ENCODE measurements around the gene CRACR2B.

CRACR2B gene

DNA sequence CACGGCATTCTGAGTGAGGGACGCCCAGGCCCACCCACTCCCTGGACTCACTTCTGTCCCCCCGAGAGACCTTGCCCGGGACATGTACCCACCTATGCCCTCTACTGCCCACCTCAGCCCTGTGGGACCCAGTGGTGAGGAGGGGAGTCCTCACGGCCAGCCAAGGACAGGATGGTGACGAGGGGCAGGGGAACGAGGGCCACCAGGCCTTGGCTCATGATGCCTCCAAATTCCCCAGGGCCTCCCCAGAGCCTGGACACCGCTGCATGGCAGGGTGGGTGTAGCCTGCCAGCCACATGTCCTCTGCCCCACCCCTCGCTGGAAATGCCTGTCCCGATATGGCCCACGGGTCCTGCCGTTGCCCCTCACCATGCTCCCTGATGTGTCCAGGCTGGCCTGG lies 41.1 kb downstream of the CRACR2B start:
- no peaks in the 10 kb centered on the region for H3K27me3 ChIP-seq (replicated peaks; ENCODE audit: control insufficient read depth, insufficient read depth, low read length, poor library complexity, severe bottlenecking)
- no peak overlapping the region for H3K4me3 ChIP-seq (ENCODE audit: insufficient read depth, low read depth, low read length, poor library complexity, severe bottlenecking)
- no peak for DNase-seq
- no peaks in the 10 kb centered on the region for H3K9me3 ChIP-seq (ENCODE audit: control insufficient read depth, low read length)
- no peaks in the 10 kb centered on the region for H3K4me1 ChIP-seq (ENCODE audit: control insufficient read depth, insufficient read depth, low read length, poor library complexity, severe bottlenecking)
- no peak overlapping the region for H3K27ac ChIP-seq (ENCODE audit: insufficient read depth, low read length, poor library complexity, severe bottlenecking)
- no peaks in the 10 kb centered on the region for H3K36me3 ChIP-seq (ENCODE audit: control insufficient read depth, insufficient read depth, low read length)

DNA sequence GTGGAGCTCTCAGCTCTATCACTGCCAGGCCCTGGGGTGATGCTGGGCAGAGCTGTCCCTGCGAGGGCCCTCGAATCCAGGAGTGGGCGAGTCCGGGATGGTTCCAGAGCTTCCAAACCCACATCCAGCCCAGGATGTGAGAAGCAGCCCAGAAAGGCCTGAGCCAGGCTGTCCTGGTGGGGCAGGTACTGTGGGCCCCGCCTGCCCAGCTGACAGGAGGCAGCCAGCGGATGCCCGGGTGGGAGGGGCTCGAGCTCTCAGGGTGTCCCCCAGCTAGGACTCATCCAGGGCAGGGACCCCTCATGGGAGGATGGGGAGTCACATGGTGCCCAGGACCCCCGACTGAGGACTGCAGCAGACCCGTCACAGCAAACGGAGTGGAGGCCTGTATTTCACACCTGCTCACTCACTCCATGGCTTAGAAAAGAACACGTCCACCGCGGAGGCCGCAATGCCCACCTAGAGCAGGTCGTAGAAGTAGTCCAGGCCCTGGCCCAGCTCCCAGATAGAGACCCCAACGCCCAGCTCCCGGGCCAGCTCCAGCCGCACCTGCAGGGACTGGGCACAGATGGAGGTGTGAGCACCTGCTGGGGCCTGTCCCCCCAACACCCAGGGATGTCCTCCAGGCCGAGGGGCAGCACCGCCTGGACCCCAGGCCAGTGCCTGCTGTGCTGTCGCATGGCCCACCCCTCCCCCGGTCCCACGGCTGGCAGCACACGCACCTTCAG lies 41.8 kb downstream of the CRACR2B start:
- no peak for DNase-seq
- Histone ChIP-seq H3K27ac (ENCODE audit: insufficient read depth, low read length, poor library complexity, severe bottlenecking) (no peak overlapping the region), H3K4me3 (ENCODE audit: insufficient read depth, low read depth, low read length, poor library complexity, severe bottlenecking) (no peak overlapping the region), H3K4me1 (ENCODE audit: control insufficient read depth, insufficient read depth, low read length, poor library complexity, severe bottlenecking) (no peaks in the 10 kb centered on the region), H3K27me3 (replicated peaks; ENCODE audit: control insufficient read depth, insufficient read depth, low read length, poor library complexity, severe bottlenecking) (no peaks in the 10 kb centered on the region), H3K36me3 (ENCODE audit: control insufficient read depth, insufficient read depth, low read length) (no peaks in the 10 kb centered on the region), H3K9me3 (ENCODE audit: control insufficient read depth, low read length) (no peaks in the 10 kb centered on the region)

DNA sequence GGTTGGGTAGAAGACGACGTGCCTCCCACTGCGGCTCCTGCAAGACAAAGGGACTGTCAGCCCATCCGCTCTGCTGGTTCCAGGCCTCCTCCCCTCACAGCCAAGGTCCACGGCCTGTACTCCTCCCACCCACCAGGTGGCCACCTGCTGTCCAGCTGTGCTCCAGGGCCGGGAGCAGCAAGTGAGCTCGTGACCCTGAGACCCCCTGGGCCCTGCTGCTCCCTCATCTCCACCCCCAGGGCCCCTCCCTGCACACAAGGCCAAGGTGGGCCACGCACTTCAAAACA lies 42.4 kb downstream of the CRACR2B start:
- H3K27ac ChIP-seq (ENCODE audit: insufficient read depth, low read length, poor library complexity, severe bottlenecking): no peak overlapping the region
- no peaks in the 10 kb centered on the region for H3K4me1 ChIP-seq (ENCODE audit: control insufficient read depth, insufficient read depth, low read length, poor library complexity, severe bottlenecking)
- no peaks in the 10 kb centered on the region for H3K9me3 ChIP-seq (ENCODE audit: control insufficient read depth, low read length)
- no peaks in the 10 kb centered on the region for H3K36me3 ChIP-seq (ENCODE audit: control insufficient read depth, insufficient read depth, low read length)
- no peak overlapping the region for H3K4me3 ChIP-seq (ENCODE audit: insufficient read depth, low read depth, low read length, poor library complexity, severe bottlenecking)
- no peak for DNase-seq
- H3K27me3 ChIP-seq (replicated peaks; ENCODE audit: control insufficient read depth, insufficient read depth, low read length, poor library complexity, severe bottlenecking): no peaks in the 10 kb centered on the region

DNA sequence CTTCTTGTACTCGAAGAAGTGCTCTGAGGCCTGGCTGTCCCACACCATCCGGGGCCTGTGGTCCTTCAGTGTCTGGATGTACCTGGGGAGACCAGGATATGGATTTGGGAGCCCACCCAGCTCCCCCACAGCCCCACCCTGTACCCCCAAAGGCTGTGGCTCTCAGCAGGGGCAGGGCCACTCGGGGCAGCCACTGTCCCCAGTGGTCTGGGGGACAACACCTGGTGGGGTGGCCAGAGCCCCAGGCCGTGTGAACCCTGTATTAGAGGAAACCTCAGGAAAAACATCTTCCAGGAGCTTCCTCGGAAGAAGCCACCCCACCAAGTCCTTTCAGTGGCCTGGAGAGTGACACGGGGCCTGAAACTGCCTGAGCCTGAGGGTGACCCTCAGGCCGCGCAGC lies 42.7 kb downstream of the CRACR2B start:
- Histone ChIP-seq H3K4me3 (ENCODE audit: insufficient read depth, low read depth, low read length, poor library complexity, severe bottlenecking) (no peak overlapping the region), H3K27me3 (replicated peaks; ENCODE audit: control insufficient read depth, insufficient read depth, low read length, poor library complexity, severe bottlenecking) (no peaks in the 10 kb centered on the region), H3K27ac (ENCODE audit: insufficient read depth, low read length, poor library complexity, severe bottlenecking) (no peak overlapping the region), H3K9me3 (ENCODE audit: control insufficient read depth, low read length) (no peaks in the 10 kb centered on the region), H3K4me1 (ENCODE audit: control insufficient read depth, insufficient read depth, low read length, poor library complexity, severe bottlenecking) (no peaks in the 10 kb centered on the region), H3K36me3 (ENCODE audit: control insufficient read depth, insufficient read depth, low read length) (peaks cover under 1% of the 10 kb centered on the region)
- no peak for DNase-seq

DNA sequence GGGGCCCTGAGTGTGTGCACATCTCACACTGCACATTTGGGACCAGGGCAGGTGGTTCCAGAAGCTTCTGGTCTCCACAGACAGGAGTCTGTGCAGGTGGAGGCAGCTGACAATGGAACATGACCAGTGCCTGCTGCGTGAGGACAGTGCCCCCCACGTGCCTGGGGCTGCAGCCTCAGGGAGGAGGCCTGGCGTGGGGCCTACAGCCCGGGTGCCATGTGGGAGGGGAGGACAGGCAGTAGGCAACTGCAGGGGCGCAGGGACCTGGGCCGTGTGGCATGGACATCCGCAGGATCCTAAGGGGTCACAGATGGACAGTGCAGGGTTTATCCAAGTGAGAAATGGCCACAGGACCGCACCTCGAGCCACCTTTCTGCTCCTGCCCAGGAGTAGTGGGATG lies 43.8 kb downstream of the CRACR2B start:
- Histone ChIP-seq H3K27me3 (replicated peaks; ENCODE audit: control insufficient read depth, insufficient read depth, low read length, poor library complexity, severe bottlenecking) (no peaks in the 10 kb centered on the region), H3K4me1 (ENCODE audit: control insufficient read depth, insufficient read depth, low read length, poor library complexity, severe bottlenecking) (no peaks in the 10 kb centered on the region), H3K9me3 (ENCODE audit: control insufficient read depth, low read length) (no peaks in the 10 kb centered on the region), H3K4me3 (ENCODE audit: insufficient read depth, low read depth, low read length, poor library complexity, severe bottlenecking) (no peak overlapping the region), H3K27ac (ENCODE audit: insufficient read depth, low read length, poor library complexity, severe bottlenecking) (no peak overlapping the region), H3K36me3 (ENCODE audit: control insufficient read depth, insufficient read depth, low read length) (peaks cover 5% of the 10 kb centered on the region)
- no peak for DNase-seq

DNA sequence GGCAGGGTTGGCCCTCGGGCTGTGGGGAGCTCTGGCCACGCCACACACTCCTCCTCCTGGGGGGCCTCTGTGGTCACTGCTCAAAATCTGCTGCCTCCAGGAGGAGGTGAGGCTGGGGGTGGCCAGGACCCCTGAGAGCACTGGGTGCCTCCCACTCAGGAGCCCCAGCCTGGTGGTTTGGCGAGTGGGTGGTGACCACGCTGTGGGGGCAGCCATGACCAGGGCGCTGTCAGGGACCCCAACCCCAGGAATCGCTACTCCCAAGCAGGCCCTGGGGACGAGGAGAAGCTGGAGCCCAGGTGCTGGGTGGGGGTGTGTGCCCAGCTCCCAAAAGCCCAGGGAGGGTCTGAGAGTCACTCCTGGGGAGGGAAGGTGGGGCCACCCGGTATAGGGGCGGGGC lies 45.1 kb downstream of the CRACR2B start:
- Histone ChIP-seq H3K4me3 (ENCODE audit: insufficient read depth, low read depth, low read length, poor library complexity, severe bottlenecking) (no peak overlapping the region), H3K27ac (ENCODE audit: insufficient read depth, low read length, poor library complexity, severe bottlenecking) (no peak overlapping the region), H3K27me3 (replicated peaks; ENCODE audit: control insufficient read depth, insufficient read depth, low read length, poor library complexity, severe bottlenecking) (no peaks in the 10 kb centered on the region), H3K9me3 (ENCODE audit: control insufficient read depth, low read length) (no peaks in the 10 kb centered on the region), H3K36me3 (ENCODE audit: control insufficient read depth, insufficient read depth, low read length) (peaks cover 5% of the 10 kb centered on the region), H3K4me1 (ENCODE audit: control insufficient read depth, insufficient read depth, low read length, poor library complexity, severe bottlenecking) (no peaks in the 10 kb centered on the region)
- no peak for DNase-seq

DNA sequence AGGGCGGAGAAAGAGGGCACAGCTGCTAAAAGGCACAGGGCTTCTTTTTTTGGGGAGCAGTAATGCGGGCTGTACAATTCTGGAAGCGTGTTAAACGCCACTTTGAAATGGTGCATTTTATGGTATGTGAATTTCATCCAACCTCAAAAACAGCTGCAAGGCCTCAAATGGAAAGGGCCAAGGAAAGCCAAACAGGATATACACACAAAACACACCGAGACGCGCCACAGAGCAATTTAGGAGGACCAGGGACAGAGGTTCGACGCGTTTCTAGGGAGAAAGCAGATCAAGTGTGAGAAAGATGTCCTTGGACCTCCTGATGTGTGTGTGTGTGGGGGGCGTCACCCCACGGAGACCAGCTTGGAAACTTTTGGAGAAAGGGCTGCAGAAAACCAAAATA lies 46.0 kb downstream of the CRACR2B start:
- H3K27ac ChIP-seq (ENCODE audit: insufficient read depth, low read length, poor library complexity, severe bottlenecking): no peak overlapping the region
- no peaks in the 10 kb centered on the region for H3K9me3 ChIP-seq (ENCODE audit: control insufficient read depth, low read length)
- H3K4me3 ChIP-seq (ENCODE audit: insufficient read depth, low read depth, low read length, poor library complexity, severe bottlenecking): no peak overlapping the region
- peaks cover 5% of the 10 kb centered on the region for H3K36me3 ChIP-seq (ENCODE audit: control insufficient read depth, insufficient read depth, low read length)
- H3K27me3 ChIP-seq (replicated peaks; ENCODE audit: control insufficient read depth, insufficient read depth, low read length, poor library complexity, severe bottlenecking): no peaks in the 10 kb centered on the region
- no peaks in the 10 kb centered on the region for H3K4me1 ChIP-seq (ENCODE audit: control insufficient read depth, insufficient read depth, low read length, poor library complexity, severe bottlenecking)
- no peak for DNase-seq

DNA sequence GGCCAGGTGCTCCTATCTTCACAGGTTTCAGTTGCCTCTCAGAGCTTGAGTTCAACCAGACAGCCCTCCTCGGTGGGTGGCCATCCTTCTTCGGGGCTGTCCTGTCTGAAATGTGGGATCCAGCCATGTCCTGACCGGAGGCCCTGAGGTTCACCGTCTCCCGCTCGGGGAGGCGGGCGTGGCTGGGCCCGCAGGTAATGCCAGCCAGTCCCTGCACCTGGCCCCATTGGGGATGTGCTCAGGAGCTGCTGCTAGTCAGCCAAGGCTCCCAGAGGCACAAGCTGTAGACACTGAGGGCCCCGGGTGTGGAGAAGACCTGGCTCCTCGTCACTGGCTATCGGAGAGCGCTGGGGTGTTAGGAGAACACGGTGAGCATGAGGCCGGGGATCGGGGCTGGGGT lies 47.5 kb downstream of the CRACR2B start:
- no peaks in the 10 kb centered on the region for H3K4me1 ChIP-seq (ENCODE audit: control insufficient read depth, insufficient read depth, low read length, poor library complexity, severe bottlenecking)
- H3K36me3 ChIP-seq (ENCODE audit: control insufficient read depth, insufficient read depth, low read length): peaks cover 7% of the 10 kb centered on the region
- no peak for DNase-seq
- H3K27me3 ChIP-seq (replicated peaks; ENCODE audit: control insufficient read depth, insufficient read depth, low read length, poor library complexity, severe bottlenecking): no peaks in the 10 kb centered on the region
- H3K9me3 ChIP-seq (ENCODE audit: control insufficient read depth, low read length): no peaks in the 10 kb centered on the region
- no peak overlapping the region for H3K27ac ChIP-seq (ENCODE audit: insufficient read depth, low read length, poor library complexity, severe bottlenecking)
- H3K4me3 ChIP-seq (ENCODE audit: insufficient read depth, low read depth, low read length, poor library complexity, severe bottlenecking): no peak overlapping the region

DNA sequence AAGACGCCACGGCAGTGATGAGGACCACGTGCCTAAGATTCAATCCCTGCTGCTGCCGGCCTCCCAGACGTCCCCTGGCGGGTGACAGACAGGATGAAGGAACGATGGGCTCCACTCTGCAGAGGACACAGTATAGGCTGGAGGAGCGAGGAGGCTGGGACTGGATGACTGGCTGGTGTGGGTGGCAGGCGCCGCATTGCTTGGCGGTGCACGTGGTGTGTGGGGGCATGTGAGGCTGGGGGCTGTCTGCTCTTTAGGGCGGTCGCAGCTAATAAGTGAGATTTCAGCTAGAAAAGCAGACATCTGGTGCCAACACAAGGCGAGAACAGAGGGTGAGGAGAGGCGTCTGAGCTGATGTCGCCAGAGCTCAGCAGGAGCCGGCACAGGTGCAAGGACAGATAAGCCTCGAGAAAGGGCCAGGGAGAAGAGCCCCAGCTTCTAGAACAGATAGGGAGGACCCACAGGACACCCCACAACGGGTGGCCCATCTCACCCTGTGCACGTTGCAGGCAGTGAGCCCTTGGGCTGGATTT lies 48.1 kb downstream of the CRACR2B start:
- Histone ChIP-seq H3K36me3 (ENCODE audit: control insufficient read depth, insufficient read depth, low read length) (peaks cover 11% of the 10 kb centered on the region), H3K9me3 (ENCODE audit: control insufficient read depth, low read length) (no peaks in the 10 kb centered on the region), H3K4me3 (ENCODE audit: insufficient read depth, low read depth, low read length, poor library complexity, severe bottlenecking) (no peak overlapping the region), H3K27me3 (replicated peaks; ENCODE audit: control insufficient read depth, insufficient read depth, low read length, poor library complexity, severe bottlenecking) (no peaks in the 10 kb centered on the region), H3K4me1 (ENCODE audit: control insufficient read depth, insufficient read depth, low read length, poor library complexity, severe bottlenecking) (no peaks in the 10 kb centered on the region), H3K27ac (ENCODE audit: insufficient read depth, low read length, poor library complexity, severe bottlenecking) (no peak overlapping the region)
- no peak for DNase-seq

DNA sequence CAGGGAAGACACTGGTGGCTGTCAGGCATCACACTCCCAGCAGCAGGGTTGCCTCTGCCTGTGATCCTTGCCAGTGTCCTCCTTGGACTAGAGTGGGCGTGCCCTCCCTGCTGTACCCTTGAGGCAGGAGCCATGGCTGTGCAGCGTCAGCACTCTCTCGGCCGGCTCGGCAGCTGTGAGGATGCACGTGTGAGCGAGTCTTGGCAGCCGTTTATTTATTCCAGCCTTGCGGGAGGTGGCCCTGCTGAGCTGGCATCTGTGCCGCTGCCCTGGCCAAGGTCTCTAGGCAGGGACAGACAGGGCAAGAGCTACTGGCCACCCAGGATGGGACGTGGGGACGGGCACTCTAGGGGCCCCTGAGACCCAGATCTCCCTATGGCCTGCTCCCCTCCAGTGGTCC lies 48.8 kb downstream of the CRACR2B start:
- Histone ChIP-seq H3K36me3 (ENCODE audit: control insufficient read depth, insufficient read depth, low read length) (peaks cover 11% of the 10 kb centered on the region), H3K4me1 (ENCODE audit: control insufficient read depth, insufficient read depth, low read length, poor library complexity, severe bottlenecking) (no peaks in the 10 kb centered on the region), H3K4me3 (ENCODE audit: insufficient read depth, low read depth, low read length, poor library complexity, severe bottlenecking) (no peak overlapping the region), H3K9me3 (ENCODE audit: control insufficient read depth, low read length) (no peaks in the 10 kb centered on the region), H3K27me3 (replicated peaks; ENCODE audit: control insufficient read depth, insufficient read depth, low read length, poor library complexity, severe bottlenecking) (no peaks in the 10 kb centered on the region), H3K27ac (ENCODE audit: insufficient read depth, low read length, poor library complexity, severe bottlenecking) (no peak overlapping the region)
- no peak for DNase-seq
